IMR-90 (cell line): ENCODE data around the gene NLGN4X. TPM values are rescaled to one million over a fixed set of nuclear protein-coding genes. Genes with fewer than 3 reads are reported as not detected.
"Not testable (repeated sequence)": the region's sequence is repeated elsewhere in the genome, so short reads cannot be mapped to it uniquely, and the experiment has no call there.

Experiments used
- ATAC-seq: fragments of 200-7000 bp; cut with Tn5 transposase; 2 replicates; pipeline ENCODE4 v1.9.1; 2020; ENCODE audit warnings: low read depth, mild to moderate bottlenecking, moderate library complexity
- BruUV-seq: library from RNA; stranded (reverse); fragments of 400-500 nt; replicated peaks from 2 replicates; lab custom pipeline; 2021; lab: Mats Ljungman, UMichigan
- CTCF ChIA-PET: fragments of 300-600 bp; formaldehyde crosslinking; extraction: SDS; loops from one replicate; lab custom pipeline; 2021; ENCODE audit warnings: antibody characterized with exemption; lab: Yijun Ruan, JAX
- POLR2A ChIA-PET: fragments of 300-600 bp; sonication (Branson Sonifier 250); formaldehyde crosslinking; loops from one replicate; lab custom pipeline; 2022; ENCODE audit warnings: antibody characterized with exemption; ENCODE audit not compliant: unreplicated experiment; lab: Charles Lee
- DNase-seq: peaks from one replicate; pipeline ENCODE4 v3.0.0; 2013
- H2AFZ ChIP-seq: replicated peaks from 2 replicates; pipeline ENCODE3; 2013; ENCODE audit warnings: low read length, mild to moderate bottlenecking; ENCODE audit not compliant: poor library complexity
- H2AK5ac ChIP-seq: 2 replicates; pipeline ENCODE4 v1.6.1; 2013; ENCODE audit warnings: low read depth, low read length, inconsistent platforms
- H2AK9ac ChIP-seq: replicated peaks from 2 replicates; pipeline ENCODE3; 2013; ENCODE audit warnings: mild to moderate bottlenecking, low read depth, low read length, moderate library complexity; ENCODE audit not compliant: poor library complexity
- H2BK120ac ChIP-seq: 2 replicates; pipeline ENCODE4 v1.6.1; 2013; ENCODE audit warnings: low read depth, low read length, inconsistent platforms
- H2BK15ac ChIP-seq: 3 replicates; pipeline ENCODE4 v1.6.1; 2013; ENCODE audit warnings: low read depth, low read length, inconsistent platforms
- H2BK20ac ChIP-seq: 2 replicates; pipeline ENCODE4 v1.6.1; 2013; ENCODE audit warnings: low read depth, mild to moderate bottlenecking, inconsistent platforms, low read length, moderate library complexity
- H2BK5ac ChIP-seq: 2 replicates; pipeline ENCODE4 v1.6.1; 2013; ENCODE audit warnings: mild to moderate bottlenecking, low read depth, low read length, inconsistent platforms; ENCODE audit not compliant: poor library complexity, severe bottlenecking
- H3K14ac ChIP-seq: replicated peaks from 2 replicates; pipeline ENCODE4 v1.6.1; 2013; ENCODE audit warnings: low read depth, low read length, inconsistent platforms
- H3K18ac ChIP-seq: 2 replicates; pipeline ENCODE4 v1.6.1; 2013; ENCODE audit warnings: low read depth, low read length, control low read depth
- H3K23ac ChIP-seq: 2 replicates; pipeline ENCODE4 v1.6.1; 2013; ENCODE audit warnings: low read depth, low read length, inconsistent platforms
- H3K27ac ChIP-seq: 2 replicates; pipeline ENCODE4 v1.5.1; 2013; ENCODE audit warnings: mild to moderate bottlenecking, control low read depth, low read length; ENCODE audit not compliant: insufficient read depth
- H3K27me3 ChIP-seq: 2 replicates; pipeline ENCODE4 v1.6.1; 2013; ENCODE audit warnings: low read length; ENCODE audit not compliant: control insufficient read depth, insufficient read depth
- H3K36me3 ChIP-seq: 2 replicates; pipeline ENCODE4 v1.6.1; 2013; ENCODE audit warnings: low read length, mixed read lengths; ENCODE audit not compliant: control insufficient read depth, insufficient read depth
- H3K4ac ChIP-seq: 2 replicates; pipeline ENCODE4 v1.6.1; 2013; ENCODE audit warnings: low read depth, low read length, inconsistent platforms
- H3K4me1 ChIP-seq: 2 replicates; pipeline ENCODE4 v1.6.1; 2013; ENCODE audit warnings: low read length, mixed read lengths; ENCODE audit not compliant: control insufficient read depth, insufficient read depth
- H3K4me2 ChIP-seq: 2 replicates; pipeline ENCODE4 v1.6.1; 2013; ENCODE audit warnings: low read depth, mild to moderate bottlenecking, control low read depth, low read length, moderate library complexity
- H3K4me3 ChIP-seq: 2 replicates; pipeline ENCODE4 v1.5.1; 2013; ENCODE audit warnings: low read depth, mild to moderate bottlenecking, control low read depth, low read length, moderate library complexity; ENCODE audit not compliant: insufficient read depth
- H3K56ac ChIP-seq: 2 replicates; pipeline ENCODE4 v1.6.1; 2013; ENCODE audit warnings: low read length, inconsistent platforms; ENCODE audit not compliant: insufficient read depth; ENCODE audit errors: extremely low read depth
- H3K79me1 ChIP-seq, 2 experiments: 2 replicates each; pipeline ENCODE4 v1.6.1; 2013; ENCODE audit warnings: low read length in 2 of 2, inconsistent platforms in 1 of 2, low read depth in 1 of 2
- H3K9ac ChIP-seq: 2 replicates; pipeline ENCODE4 v1.6.1; 2013; ENCODE audit warnings: low read depth, low read length, control low read depth
- H3K9me1 ChIP-seq: 2 replicates; pipeline ENCODE4 v1.6.1; 2013; ENCODE audit warnings: low read length, inconsistent platforms; ENCODE audit not compliant: insufficient read depth
- H3K9me3 ChIP-seq: 2 replicates; pipeline ENCODE4 v1.6.1; 2013; ENCODE audit warnings: low read length; ENCODE audit not compliant: control insufficient read depth, insufficient read depth
- H4K20me1 ChIP-seq: 2 replicates; pipeline ENCODE4 v1.6.1; 2013; ENCODE audit warnings: low read length, inconsistent platforms; ENCODE audit not compliant: insufficient read depth
- H4K5ac ChIP-seq: 2 replicates; pipeline ENCODE4 v1.6.1; 2013; ENCODE audit warnings: mild to moderate bottlenecking, low read depth, low read length, control low read depth
- H4K8ac ChIP-seq, 2 experiments: 2 replicates each; pipeline ENCODE4 v1.6.1; 2013; ENCODE audit warnings: low read depth in 2 of 2, low read length in 2 of 2, control low read depth in 1 of 2, inconsistent platforms in 1 of 2
- H4K91ac ChIP-seq: 2 replicates; pipeline ENCODE4 v1.6.1; 2013; ENCODE audit warnings: low read depth, low read length, inconsistent platforms; ENCODE audit not compliant: insufficient read depth
- WGBS, 2 experiments: methylation state at CpG; one replicate each; pipeline versions ENCODE4 v1.1.5 to v1.1.7; 2013; ENCODE audit warnings: missing lambda C conversion rate in 2 of 2; ENCODE audit not compliant: insufficient read length in 1 of 2; ENCODE audit errors: extremely low coverage in 2 of 2; 5-methylcytosine and 5-hydroxymethylcytosine counted together
- dilution Hi-C: fragments of 300-500 bp; cut with HindIII; formaldehyde crosslinking; loops from one replicate; pipeline ENCODE4 v1.14.3; 2018; ENCODE audit warnings: low sequenced_read_pairs; ENCODE audit not compliant: unreplicated experiment
- in situ Hi-C: fragments of 300-500 bp; cut with MboI; formaldehyde crosslinking; loops from 3 replicates; pipeline ENCODE4 v1.14.3; 2019; ENCODE audit warnings: low sequenced_read_pairs, inconsistent platforms, mixed read lengths
- intact Hi-C: fragments of 100-400 bp; cut with micrococcal nuclease; formaldehyde crosslinking; loops from 2 replicates; pipeline ENCODE4 v1.10.0; 2022
- polyA plus RNA-seq, 3 experiments: library from polyadenylated mRNA; depleted of rRNA; stranded (reverse); fragments of >200 nt; gene quantifications; 2 replicates each; pipeline ENCODE4 v1.2.3, GENCODE V29; 2012; ENCODE audit warnings: low replicate concordance in 1 of 3
- total RNA-seq: library from RNA; depleted of rRNA; stranded (reverse); fragments of >200 nt; gene quantifications from 2 replicates; pipeline ENCODE4 v1.2.3, GENCODE V29; 2012

The NLGN4X gene
- total and polyA plus RNA-seq, 2 of the 4 experiments (the other 2 are of a cell fraction): not detected

GRCh38 chrX:5903586-5904190, 325.0 kb downstream of the NLGN4X start:
- H3K36me3 ChIP-seq, H3K18ac ChIP-seq, H3K9ac ChIP-seq, H3K79me1 ChIP-seq, H3K27me3 ChIP-seq, CTCF ChIA-PET, H2BK20ac ChIP-seq, H2AK5ac ChIP-seq, H2BK5ac ChIP-seq, POLR2A ChIA-PET, H4K8ac ChIP-seq, H3K23ac ChIP-seq, H2AFZ ChIP-seq, H3K27ac ChIP-seq, H3K4ac ChIP-seq, H3K4me2 ChIP-seq, BruUV-seq, H3K4me1 ChIP-seq, H2BK15ac ChIP-seq, H4K91ac ChIP-seq, H3K14ac ChIP-seq, H2BK120ac ChIP-seq, H3K4me3 ChIP-seq, H4K5ac ChIP-seq, ATAC-seq, H4K20me1 ChIP-seq, DNase-seq, H2AK9ac ChIP-seq, H3K56ac ChIP-seq, H3K9me1 ChIP-seq, dilution Hi-C loops: not testable (repeated sequence)
- peaks cover 14% of the 10 kb centered on the region for H3K9me3 ChIP-seq
- WGBS, 2 experiments: no CpG with 5 or more reads among the region's 18 CpGs
- in situ Hi-C loops (loop anchor here (25.0 kb wide), 1 partner anchor 91 kb away; no protein-coding TSS in a partner anchor), intact Hi-C loops (loop anchor here (10.0 kb wide), 1 partner anchor 1559 kb away; no protein-coding TSS in a partner anchor)
